HepG2 (cell line): ENCODE measurements around the gene ARAP1. TPM values are rescaled to one million over a fixed set of nuclear protein-coding genes. Genes with fewer than 3 reads are reported as not detected.

Experiments
- BCL6 ChIP-seq: IDR thresholded peaks from 2 replicates; pipeline ENCODE4 v1.6.1; 2016; ENCODE audit warnings: missing genetic modification reagents, missing compliant biosample characterization
- CCDC6 ChIP-seq: sonication (generic); formaldehyde crosslinking; IDR thresholded peaks from 2 replicates; pipeline ENCODE4 v1.8.1; 2022; ENCODE audit warnings: mild to moderate bottlenecking, missing genetic modification reagents, moderate library complexity
- ELF1 ChIP-seq: sonication (generic); formaldehyde crosslinking; IDR thresholded peaks from 2 replicates; pipeline ENCODE4 v1.4.0; 2020; ENCODE audit warnings: missing genetic modification reagents
- HDAC6 ChIP-seq: fragments of 200-600 bp; sonication (generic); IDR thresholded peaks from 2 replicates; pipeline ENCODE4 v1.7.0; 2017; ENCODE audit warnings: mild to moderate bottlenecking, antibody characterized with exemption, low read length, low read depth
- HHEX ChIP-seq: IDR thresholded peaks from 2 replicates; pipeline ENCODE4 v1.6.1; 2016; ENCODE audit warnings: control low read depth
- HOXA5 ChIP-seq: sonication (generic); formaldehyde crosslinking; IDR thresholded peaks from 2 replicates; pipeline ENCODE4 v1.4.0; 2020; ENCODE audit warnings: missing genetic modification reagents
- ISL2 ChIP-seq: sonication (generic); formaldehyde crosslinking; IDR thresholded peaks from 2 replicates; pipeline ENCODE4 v1.5.0; 2020; ENCODE audit warnings: missing genetic modification reagents
- KLF13 ChIP-seq: sonication (generic); formaldehyde crosslinking; IDR thresholded peaks from 2 replicates; pipeline ENCODE4 v1.4.0; 2020; ENCODE audit warnings: mild to moderate bottlenecking, missing genetic modification reagents
- KMT2B ChIP-seq: IDR thresholded peaks from 2 replicates; pipeline ENCODE4 v1.6.1; 2016; ENCODE audit warnings: missing genetic modification reagents, missing compliant biosample characterization
- MEIS1 ChIP-seq: sonication (generic); formaldehyde crosslinking; IDR thresholded peaks from 2 replicates; pipeline ENCODE4 v1.9.0; 2021; ENCODE audit warnings: mild to moderate bottlenecking, missing genetic modification reagents, moderate library complexity, borderline replicate concordance
- NFKBIZ ChIP-seq: IDR thresholded peaks from 2 replicates; pipeline ENCODE4 v1.6.1; 2018; ENCODE audit warnings: missing genetic modification reagents, missing compliant biosample characterization
- POLR2A ChIP-seq, 2 experiments: IDR thresholded peaks; 2 replicates each; pipeline ENCODE4 v1.6.1; 2011; ENCODE audit warnings: low read depth in 2 of 2, low read length in 2 of 2, mild to moderate bottlenecking in 1 of 2, moderate library complexity in 1 of 2; ENCODE audit not compliant: insufficient read depth in 1 of 2
- SKI ChIP-seq: fragments of 450-650 bp; IDR thresholded peaks from one replicate; pipeline ENCODE4 v1.6.1; 2018; ENCODE audit warnings: mild to moderate bottlenecking; ENCODE audit not compliant: partially characterized antibody
- XRCC5 ChIP-seq: fragments of 200-400 bp; formaldehyde crosslinking; optimal IDR thresholded peaks from 2 replicates; pipeline ENCODE3; 2017; ENCODE audit warnings: mild to moderate bottlenecking, low read length
- ZNF329 ChIP-seq: sonication (generic); formaldehyde crosslinking; IDR thresholded peaks from 2 replicates; pipeline ENCODE4 v1.9.0; 2021; ENCODE audit warnings: low read depth, mild to moderate bottlenecking, missing genetic modification reagents
- ZNF556 ChIP-seq: sonication (generic); formaldehyde crosslinking; IDR thresholded peaks from 2 replicates; pipeline ENCODE4 v1.4.0; 2020; ENCODE audit warnings: mild to moderate bottlenecking, missing genetic modification reagents, borderline replicate concordance
- ZNF768 ChIP-seq: sonication (generic); formaldehyde crosslinking; IDR thresholded peaks from 2 replicates; pipeline ENCODE4 v1.4.0; 2020; ENCODE audit warnings: missing genetic modification reagents
- polyA plus RNA-seq, 8 experiments: library from polyadenylated mRNA; depleted of rRNA in 3 of 8; stranded (reverse) in 7 of 8; unstranded in 1 of 8; fragments of >200 nt; fragmentation: Illumina TruSeq in 4 of 8; extraction: Trizol in 4 of 8; gene quantifications; 2 replicates each; pipeline versions ENCODE4 v1.2.1 to v1.2.3, GENCODE V29; 2011 to 2016; ENCODE audit warnings: low read depth in 4 of 8, missing spikeins in 1 of 8, mixed read lengths in 1 of 8; ENCODE audit not compliant: insufficient read depth in 1 of 8
- total RNA-seq, 5 experiments: library from RNA; depleted of rRNA; stranded (reverse); fragments of >200 nt; fragmentation: Illumina TruSeq; extraction: Trizol; gene quantifications; 2 replicates each; pipeline ENCODE4 v1.2.3, GENCODE V29; 2016; ENCODE audit warnings: low read depth in 1 of 5
- TF ChIP-seq, protein P1 (sequence below): sonication (generic); formaldehyde crosslinking; IDR thresholded peaks from 2 replicates; pipeline ENCODE4 v1.4.0; 2020; ENCODE audit warnings: low read depth, mild to moderate bottlenecking, missing genetic modification reagents
- TF ChIP-seq, protein P2 (sequence below): sonication (generic); formaldehyde crosslinking; conservative IDR thresholded peaks from 2 replicates; pipeline ENCODE4 v1.8.0; 2022; ENCODE audit warnings: missing genetic modification reagents
- TF ChIP-seq, protein P3 (sequence below): IDR thresholded peaks from 2 replicates; pipeline ENCODE4 v1.6.1; 2016; ENCODE audit warnings: low read depth, control low read depth

ARAP1 gene
- total and polyA plus RNA-seq, 2 of the 13 experiments (the other 11 are each of a cell fraction or from before 2014, with no cell fraction given) = 43.2 to 55.5 TPM

DNA sequence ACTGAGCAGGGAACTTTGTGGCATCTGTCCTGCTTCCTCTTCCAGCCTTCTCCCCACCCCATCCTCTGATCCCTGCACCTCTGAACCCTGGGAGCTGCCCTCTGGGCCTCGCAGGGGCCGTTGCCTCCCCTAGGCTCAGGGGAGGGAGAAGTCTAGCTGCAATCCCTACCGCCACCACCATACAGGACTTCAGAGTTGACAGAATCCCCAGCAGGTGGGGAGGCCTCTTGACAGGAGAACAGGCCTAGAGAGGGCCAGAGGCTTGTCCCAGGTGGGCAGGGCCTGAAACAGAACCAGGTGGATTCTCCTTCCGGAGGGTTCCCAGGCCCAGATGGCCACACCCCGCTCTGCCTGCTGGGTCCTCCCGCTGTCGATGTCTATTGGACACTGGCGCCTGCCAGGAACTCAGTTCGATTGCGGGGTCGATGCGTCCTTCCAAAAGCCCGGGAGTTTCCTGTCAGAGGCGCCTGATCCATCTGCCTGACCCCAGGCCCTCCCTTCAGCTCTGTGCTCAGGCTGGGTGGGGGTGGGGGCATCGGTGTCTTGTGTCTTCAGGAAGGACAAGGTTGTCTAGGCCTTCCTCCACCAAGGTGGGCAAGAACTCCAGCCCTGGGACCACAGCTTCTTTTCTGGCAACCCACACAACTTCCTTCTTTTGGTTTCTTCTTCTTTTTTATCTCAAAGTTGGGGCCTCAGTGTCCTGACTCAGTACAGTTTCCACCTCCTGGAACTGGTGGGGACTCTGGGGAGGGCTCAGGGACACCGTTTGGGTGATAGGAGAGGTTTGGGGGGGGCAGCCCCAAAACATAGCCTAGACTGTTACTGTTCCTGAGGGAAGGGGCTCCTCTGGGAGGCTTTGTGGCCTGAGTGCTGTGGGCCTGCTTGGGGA lies 35.3 kb upstream of the ARAP1 start (continued):
- no peak for TF ChIP-seq HHEX
- TF ChIP-seq KLF13 (CRISPR knock-in tag) = no peak
- TF ChIP-seq ELF1 = no peak; the same call in none of the 2 replicates
- TF ChIP-seq POLR2A (IDR thresholded peaks at IDR 0.05; ENCODE audit: insufficient read depth in 1 of 2, low read depth in 2 of 2, low read length in 2 of 2) = peak in 1 of 2 experiments; percentile 38; a peak in 1 of 4 replicates
- TF ChIP-seq NFKBIZ = no peak
- TF ChIP-seq, protein P1, sequence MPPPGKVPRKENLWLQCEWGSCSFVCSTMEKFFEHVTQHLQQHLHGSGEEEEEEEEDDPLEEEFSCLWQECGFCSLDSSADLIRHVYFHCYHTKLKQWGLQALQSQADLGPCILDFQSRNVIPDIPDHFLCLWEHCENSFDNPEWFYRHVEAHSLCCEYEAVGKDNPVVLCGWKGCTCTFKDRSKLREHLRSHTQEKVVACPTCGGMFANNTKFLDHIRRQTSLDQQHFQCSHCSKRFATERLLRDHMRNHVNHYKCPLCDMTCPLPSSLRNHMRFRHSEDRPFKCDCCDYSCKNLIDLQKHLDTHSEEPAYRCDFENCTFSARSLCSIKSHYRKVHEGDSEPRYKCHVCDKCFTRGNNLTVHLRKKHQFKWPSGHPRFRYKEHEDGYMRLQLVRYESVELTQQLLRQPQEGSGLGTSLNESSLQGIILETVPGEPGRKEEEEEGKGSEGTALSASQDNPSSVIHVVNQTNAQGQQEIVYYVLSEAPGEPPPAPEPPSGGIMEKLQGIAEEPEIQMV = peak; percentile 77
- TF ChIP-seq, protein P2, sequence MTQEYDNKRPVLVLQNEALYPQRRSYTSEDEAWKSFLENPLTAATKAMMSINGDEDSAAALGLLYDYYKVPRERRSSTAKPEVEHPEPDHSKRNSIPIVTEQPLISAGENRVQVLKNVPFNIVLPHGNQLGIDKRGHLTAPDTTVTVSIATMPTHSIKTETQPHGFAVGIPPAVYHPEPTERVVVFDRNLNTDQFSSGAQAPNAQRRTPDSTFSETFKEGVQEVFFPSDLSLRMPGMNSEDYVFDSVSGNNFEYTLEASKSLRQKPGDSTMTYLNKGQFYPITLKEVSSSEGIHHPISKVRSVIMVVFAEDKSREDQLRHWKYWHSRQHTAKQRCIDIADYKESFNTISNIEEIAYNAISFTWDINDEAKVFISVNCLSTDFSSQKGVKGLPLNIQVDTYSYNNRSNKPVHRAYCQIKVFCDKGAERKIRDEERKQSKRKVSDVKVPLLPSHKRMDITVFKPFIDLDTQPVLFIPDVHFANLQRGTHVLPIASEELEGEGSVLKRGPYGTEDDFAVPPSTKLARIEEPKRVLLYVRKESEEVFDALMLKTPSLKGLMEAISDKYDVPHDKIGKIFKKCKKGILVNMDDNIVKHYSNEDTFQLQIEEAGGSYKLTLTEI (CRISPR knock-in tag) = no peak
- TF ChIP-seq ZNF768 = peak; percentile 71
- no peak for TF ChIP-seq HDAC6
- 0 out of 2 replicates have a peak, but pooled peaks have one; percentile 17 for TF ChIP-seq CCDC6 (CRISPR knock-in tag)
- TF ChIP-seq SKI = no peak
- TF ChIP-seq BCL6 (CRISPR knock-in tag) = 0 out of 2 replicates have a peak, but pooled peaks have one; percentile 7
- peak; percentile 84; the same call in 1 of the 2 replicates for TF ChIP-seq ZNF556 (CRISPR knock-in tag)
- TF ChIP-seq HOXA5 = no peak
- TF ChIP-seq ISL2 (CRISPR knock-in tag) = no peak
- peak; percentile 86 for TF ChIP-seq MEIS1 (CRISPR knock-in tag)
- 0 out of 2 replicates have a peak, but pooled peaks have one; percentile 13 for TF ChIP-seq KMT2B
- TF ChIP-seq XRCC5 = peak; percentile 97
- TF ChIP-seq, protein P3, sequence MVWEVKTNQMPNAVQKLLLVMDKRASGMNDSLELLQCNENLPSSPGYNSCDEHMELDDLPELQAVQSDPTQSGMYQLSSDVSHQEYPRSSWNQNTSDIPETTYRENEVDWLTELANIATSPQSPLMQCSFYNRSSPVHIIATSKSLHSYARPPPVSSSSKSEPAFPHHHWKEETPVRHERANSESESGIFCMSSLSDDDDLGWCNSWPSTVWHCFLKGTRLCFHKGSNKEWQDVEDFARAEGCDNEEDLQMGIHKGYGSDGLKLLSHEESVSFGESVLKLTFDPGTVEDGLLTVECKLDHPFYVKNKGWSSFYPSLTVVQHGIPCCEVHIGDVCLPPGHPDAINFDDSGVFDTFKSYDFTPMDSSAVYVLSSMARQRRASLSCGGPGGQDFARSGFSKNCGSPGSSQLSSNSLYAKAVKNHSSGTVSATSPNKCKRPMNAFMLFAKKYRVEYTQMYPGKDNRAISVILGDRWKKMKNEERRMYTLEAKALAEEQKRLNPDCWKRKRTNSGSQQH (CRISPR knock-in tag) = no peak; the same call in 1 of the 2 replicates
- no peak for TF ChIP-seq ZNF329
